Inferior parietal cortex (tissue), 1 donor: ENCODE measurements around the gene FXYD4.

ENCODE experiments used
- DNase-seq: peaks from one replicate; pipeline ENCODE4 v3.0.0-alpha.2; 2016; ENCODE audit errors: extremely low spot score

The FXYD4 gene

DNA sequence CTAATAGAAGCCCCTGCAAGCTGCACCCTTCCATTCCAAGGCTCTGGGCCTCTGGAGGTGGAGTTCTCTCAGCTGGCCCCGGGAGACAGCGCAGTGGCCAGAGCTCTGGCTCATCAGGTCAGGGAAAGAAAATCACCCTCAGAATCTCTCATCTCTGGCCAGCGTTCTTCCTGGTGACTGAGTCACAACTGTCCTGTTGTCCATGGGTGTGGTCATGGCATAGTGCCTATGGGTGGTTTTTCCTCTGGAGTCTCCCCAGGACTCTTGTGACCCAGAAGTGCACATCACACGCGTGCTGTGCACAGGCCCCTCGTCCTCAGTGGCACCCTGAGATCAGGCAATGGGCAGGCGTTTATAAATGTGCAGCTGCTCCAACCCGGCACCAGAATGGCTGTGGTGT lies 27.4 kb upstream of the FXYD4 start:
- no peak for DNase-seq

DNA sequence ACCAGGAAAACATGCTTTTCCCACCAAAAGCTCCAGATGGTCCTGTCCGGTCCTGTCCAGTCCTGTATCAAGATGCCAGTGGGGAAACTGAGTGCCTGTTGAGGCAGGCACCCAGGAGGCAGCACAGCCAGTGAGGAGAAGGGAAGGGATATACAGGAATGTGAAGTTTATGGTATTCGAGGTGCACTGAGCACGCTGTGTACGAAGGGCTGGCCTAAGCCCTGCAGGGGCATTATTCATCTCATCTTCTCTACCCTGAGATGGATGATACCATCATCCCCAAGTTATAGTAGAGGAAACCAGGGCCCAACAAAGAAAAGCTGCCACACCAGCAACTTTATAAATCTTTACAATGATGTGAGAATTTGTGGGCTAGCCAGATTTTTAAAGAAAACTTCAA lies 23.4 kb upstream of the FXYD4 start:
- DNase-seq = no peak

- peak; percentile 91 for DNase-seq
Measured at GRCh38 chr10:43348511-43349312, 22.7 kb upstream of the FXYD4 start.

- DNase-seq = no peak
Measured at GRCh38 chr10:43350156-43350555, 21.3 kb upstream of the FXYD4 start.

DNA sequence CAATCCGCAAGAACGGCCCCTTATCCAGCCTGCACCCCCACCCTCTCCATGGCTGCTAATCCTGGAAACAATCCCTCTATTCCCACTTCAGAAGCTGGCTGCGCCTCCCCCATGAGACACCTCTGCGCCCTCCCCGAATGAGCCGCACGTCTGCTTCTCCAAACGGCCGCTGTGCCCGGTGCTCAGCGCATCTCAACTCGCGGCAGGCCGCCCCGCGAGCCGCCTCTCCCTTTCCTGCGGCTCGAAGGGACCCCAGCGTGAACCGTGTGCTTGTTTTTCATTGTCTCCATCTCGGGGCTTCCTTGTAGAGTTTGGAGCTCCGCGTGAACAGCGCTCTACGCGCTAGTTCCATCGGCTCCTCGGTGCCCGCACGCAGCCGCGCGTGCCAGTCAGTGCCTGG lies 20.8 kb upstream of the FXYD4 start:
- DNase-seq = no peak

- no peak for DNase-seq
Measured at GRCh38 chr10:43351301-43351700, 20.1 kb upstream of the FXYD4 start.

GRCh38 chr10:43352951-43353350 lies 18.5 kb upstream of the FXYD4 start:
- no peak for DNase-seq

- no peak for DNase-seq
Measured at GRCh38 chr10:43353495-43354329, 17.7 kb upstream of the FXYD4 start.

GRCh38 chr10:43354330-43354635 lies 17.2 kb upstream of the FXYD4 start:
- DNase-seq = no peak

DNA sequence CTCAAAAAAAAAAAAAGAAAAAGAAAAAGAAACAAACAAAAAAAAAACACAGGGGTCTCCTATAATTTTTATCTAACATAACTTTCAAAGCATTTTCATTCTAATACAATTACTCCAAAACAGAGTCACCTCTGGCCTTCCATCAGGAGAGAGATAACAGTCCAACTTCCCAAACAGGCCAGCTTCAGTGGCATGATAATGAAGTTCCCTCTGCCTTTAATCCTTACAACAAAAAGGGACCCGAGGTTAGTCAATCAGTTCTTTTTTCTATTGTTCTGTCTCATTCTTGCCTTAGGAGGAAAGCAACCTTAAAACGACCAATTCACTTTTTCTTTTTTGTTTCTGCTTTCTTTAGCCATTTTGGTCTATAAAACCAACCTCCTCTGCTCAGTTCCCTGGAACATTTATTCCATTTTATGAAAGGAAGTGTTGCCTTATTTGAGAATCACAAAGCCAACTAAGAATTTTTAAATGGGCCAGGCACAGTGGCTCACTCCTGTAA lies 16.5 kb upstream of the FXYD4 start:
- DNase-seq = no peak

- DNase-seq = no peak
Measured at GRCh38 chr10:43355749-43356371, 15.6 kb upstream of the FXYD4 start.

GRCh38 chr10:43360086-43360485 lies 11.3 kb upstream of the FXYD4 start:
- DNase-seq = no peak

- DNase-seq = no peak
Measured at GRCh38 chr10:43361547-43362190, 9.8 kb upstream of the FXYD4 start.

- DNase-seq = peak; percentile 84
Measured at GRCh38 chr10:43362191-43362839, 9.1 kb upstream of the FXYD4 start.

DNA sequence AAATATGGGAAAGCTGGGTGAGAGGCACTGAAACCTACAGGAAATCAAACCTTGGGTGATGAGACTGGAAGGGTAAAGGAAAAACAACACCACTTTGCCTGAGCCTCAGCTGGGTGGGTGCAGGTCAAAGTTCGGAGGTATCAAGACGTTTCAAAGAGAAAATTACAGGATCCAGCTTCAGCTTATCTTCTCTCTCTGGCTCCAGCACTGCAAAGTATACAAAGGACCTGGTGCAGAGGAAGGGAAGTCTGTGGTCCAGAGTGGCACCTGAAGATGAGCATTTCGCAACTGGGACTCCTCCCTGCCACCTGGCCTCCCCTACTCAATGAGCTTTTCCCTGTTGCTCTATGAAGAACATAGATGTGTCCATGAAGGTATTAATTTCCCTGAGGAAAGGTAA lies 6.4 kb upstream of the FXYD4 start:
- DNase-seq = no peak

- DNase-seq = no peak
Measured at GRCh38 chr10:43369921-43370320, 1.5 kb upstream of the FXYD4 start.

DNA sequence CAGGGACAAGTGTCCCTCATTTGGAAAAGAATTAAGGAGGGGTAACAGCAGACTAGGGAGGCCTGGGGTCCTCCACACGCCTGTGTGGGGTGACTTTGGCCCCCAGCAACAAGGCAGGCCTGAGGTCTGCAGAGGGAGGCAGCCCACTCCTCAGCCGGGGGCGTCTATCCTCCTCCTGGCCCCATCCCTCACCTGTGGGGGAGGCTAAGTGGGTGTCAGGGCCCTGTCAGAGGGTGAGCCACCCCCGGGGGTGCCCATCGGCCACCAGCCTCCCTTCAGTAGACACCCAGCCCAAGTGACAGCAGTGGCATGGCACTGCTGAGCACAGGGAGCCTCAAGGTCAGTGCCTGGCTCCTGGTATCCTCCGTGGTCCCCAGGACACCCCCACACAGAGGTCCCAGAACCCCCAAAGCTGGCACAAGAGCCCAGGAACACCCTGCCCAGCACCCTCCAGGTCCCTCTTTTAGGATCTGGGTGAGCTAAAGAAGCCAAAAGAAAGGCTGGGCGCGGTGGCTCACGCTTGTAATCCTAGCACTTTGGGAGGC lies 693 bp upstream of the FXYD4 start:
- no peak for DNase-seq

DNA sequence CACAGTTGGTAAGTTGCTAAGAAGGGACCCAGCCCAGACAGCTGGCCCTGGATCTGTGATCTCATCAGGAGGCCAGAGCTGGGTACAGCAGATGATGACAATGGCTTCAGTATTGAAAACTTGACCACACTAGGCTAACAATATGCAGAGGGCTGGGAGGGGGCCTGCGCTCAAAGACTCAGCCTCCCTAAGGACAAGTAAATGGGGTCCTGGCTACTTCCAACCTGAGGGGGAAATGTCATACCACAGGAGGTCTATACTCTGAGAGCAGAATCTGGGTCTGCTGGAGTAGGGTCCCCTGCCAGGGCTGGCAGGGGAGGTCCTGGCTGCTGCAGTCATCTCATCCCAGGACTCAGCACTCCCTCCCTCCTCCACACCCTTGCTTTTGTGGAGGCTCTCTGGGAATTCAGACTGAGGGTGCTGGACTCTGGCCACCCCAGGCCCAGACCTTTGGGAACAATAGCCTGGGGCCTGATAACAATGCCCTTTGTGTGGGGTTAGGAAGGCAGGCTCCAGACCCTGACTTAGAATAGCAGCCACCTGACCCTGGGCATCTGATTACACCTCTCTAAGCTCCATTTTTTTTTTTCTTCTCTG lies 1.4 kb downstream of the FXYD4 start:
- peak; percentile 84 for DNase-seq

GRCh38 chr10:43373461-43373860 lies 2.0 kb downstream of the FXYD4 start:
- DNase-seq = no peak

DNA sequence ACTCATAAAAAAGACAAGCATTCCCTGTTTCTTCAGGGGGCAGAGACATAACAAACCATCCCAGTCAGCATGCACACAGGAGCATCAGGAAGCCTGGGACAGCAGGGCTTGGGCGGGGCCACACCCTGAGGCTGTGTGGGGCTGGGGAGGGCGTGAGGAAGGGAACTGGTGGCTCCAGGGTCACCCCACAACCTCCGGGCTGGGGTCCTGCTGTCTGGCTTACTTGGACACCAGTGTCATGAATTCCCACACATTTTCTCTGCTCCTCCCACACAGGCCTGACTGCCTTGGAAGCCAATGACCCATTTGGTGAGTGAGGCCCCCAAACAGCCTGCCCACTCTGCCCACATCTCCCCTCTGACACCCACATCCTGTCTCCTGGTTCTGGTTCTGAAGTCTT lies 2.8 kb downstream of the FXYD4 start:
- no peak for DNase-seq
